IMR-90 (cell line): ENCODE results near the gene AKT3. TPM values are rescaled to one million over a fixed set of nuclear protein-coding genes. Genes with fewer than 3 reads are reported as not detected.

Experiments used
- ATAC-seq: fragments of 200-7000 bp; cut with Tn5 transposase; 2 replicates; pipeline ENCODE4 v1.9.1; 2020; ENCODE audit warnings: low read depth, mild to moderate bottlenecking, moderate library complexity
- BruUV-seq: library from RNA; stranded (reverse); fragments of 400-500 nt; replicated peaks from 2 replicates; lab custom pipeline; 2021; lab: Mats Ljungman, UMichigan
- CTCF ChIA-PET: fragments of 300-600 bp; formaldehyde crosslinking; extraction: SDS; loops from one replicate; lab custom pipeline; 2021; ENCODE audit warnings: antibody characterized with exemption; lab: Yijun Ruan, JAX
- POLR2A ChIA-PET: fragments of 300-600 bp; sonication (Branson Sonifier 250); formaldehyde crosslinking; loops from one replicate; lab custom pipeline; 2022; ENCODE audit warnings: antibody characterized with exemption; ENCODE audit not compliant: unreplicated experiment; lab: Charles Lee
- DNase-seq: peaks from one replicate; pipeline ENCODE4 v3.0.0; 2013
- H2AFZ ChIP-seq: replicated peaks from 2 replicates; pipeline ENCODE3; 2013; ENCODE audit warnings: low read length, mild to moderate bottlenecking; ENCODE audit not compliant: poor library complexity
- H2AK5ac ChIP-seq: 2 replicates; pipeline ENCODE4 v1.6.1; 2013; ENCODE audit warnings: low read depth, low read length, inconsistent platforms
- H2AK9ac ChIP-seq: replicated peaks from 2 replicates; pipeline ENCODE3; 2013; ENCODE audit warnings: mild to moderate bottlenecking, low read depth, low read length, moderate library complexity; ENCODE audit not compliant: poor library complexity
- H2BK120ac ChIP-seq: 2 replicates; pipeline ENCODE4 v1.6.1; 2013; ENCODE audit warnings: low read depth, low read length, inconsistent platforms
- H2BK15ac ChIP-seq: 3 replicates; pipeline ENCODE4 v1.6.1; 2013; ENCODE audit warnings: low read depth, low read length, inconsistent platforms
- H2BK20ac ChIP-seq: 2 replicates; pipeline ENCODE4 v1.6.1; 2013; ENCODE audit warnings: low read depth, mild to moderate bottlenecking, inconsistent platforms, low read length, moderate library complexity
- H2BK5ac ChIP-seq: 2 replicates; pipeline ENCODE4 v1.6.1; 2013; ENCODE audit warnings: mild to moderate bottlenecking, low read depth, low read length, inconsistent platforms; ENCODE audit not compliant: poor library complexity, severe bottlenecking
- H3K14ac ChIP-seq: replicated peaks from 2 replicates; pipeline ENCODE4 v1.6.1; 2013; ENCODE audit warnings: low read depth, low read length, inconsistent platforms
- H3K18ac ChIP-seq: 2 replicates; pipeline ENCODE4 v1.6.1; 2013; ENCODE audit warnings: low read depth, low read length, control low read depth
- H3K23ac ChIP-seq: 2 replicates; pipeline ENCODE4 v1.6.1; 2013; ENCODE audit warnings: low read depth, low read length, inconsistent platforms
- H3K27ac ChIP-seq: 2 replicates; pipeline ENCODE4 v1.5.1; 2013; ENCODE audit warnings: mild to moderate bottlenecking, control low read depth, low read length; ENCODE audit not compliant: insufficient read depth
- H3K27me3 ChIP-seq: 2 replicates; pipeline ENCODE4 v1.6.1; 2013; ENCODE audit warnings: low read length; ENCODE audit not compliant: control insufficient read depth, insufficient read depth
- H3K36me3 ChIP-seq: 2 replicates; pipeline ENCODE4 v1.6.1; 2013; ENCODE audit warnings: low read length, mixed read lengths; ENCODE audit not compliant: control insufficient read depth, insufficient read depth
- H3K4ac ChIP-seq: 2 replicates; pipeline ENCODE4 v1.6.1; 2013; ENCODE audit warnings: low read depth, low read length, inconsistent platforms
- H3K4me1 ChIP-seq: 2 replicates; pipeline ENCODE4 v1.6.1; 2013; ENCODE audit warnings: low read length, mixed read lengths; ENCODE audit not compliant: control insufficient read depth, insufficient read depth
- H3K4me2 ChIP-seq: 2 replicates; pipeline ENCODE4 v1.6.1; 2013; ENCODE audit warnings: low read depth, mild to moderate bottlenecking, control low read depth, low read length, moderate library complexity
- H3K4me3 ChIP-seq: 2 replicates; pipeline ENCODE4 v1.5.1; 2013; ENCODE audit warnings: low read depth, mild to moderate bottlenecking, control low read depth, low read length, moderate library complexity; ENCODE audit not compliant: insufficient read depth
- H3K56ac ChIP-seq: 2 replicates; pipeline ENCODE4 v1.6.1; 2013; ENCODE audit warnings: low read length, inconsistent platforms; ENCODE audit not compliant: insufficient read depth; ENCODE audit errors: extremely low read depth
- H3K79me1 ChIP-seq, 2 experiments: 2 replicates each; pipeline ENCODE4 v1.6.1; 2013; ENCODE audit warnings: low read length in 2 of 2, inconsistent platforms in 1 of 2, low read depth in 1 of 2
- H3K9ac ChIP-seq: 2 replicates; pipeline ENCODE4 v1.6.1; 2013; ENCODE audit warnings: low read depth, low read length, control low read depth
- H3K9me1 ChIP-seq: 2 replicates; pipeline ENCODE4 v1.6.1; 2013; ENCODE audit warnings: low read length, inconsistent platforms; ENCODE audit not compliant: insufficient read depth
- H3K9me3 ChIP-seq: 2 replicates; pipeline ENCODE4 v1.6.1; 2013; ENCODE audit warnings: low read length; ENCODE audit not compliant: control insufficient read depth, insufficient read depth
- H4K20me1 ChIP-seq: 2 replicates; pipeline ENCODE4 v1.6.1; 2013; ENCODE audit warnings: low read length, inconsistent platforms; ENCODE audit not compliant: insufficient read depth
- H4K5ac ChIP-seq: 2 replicates; pipeline ENCODE4 v1.6.1; 2013; ENCODE audit warnings: mild to moderate bottlenecking, low read depth, low read length, control low read depth
- H4K8ac ChIP-seq, 2 experiments: 2 replicates each; pipeline ENCODE4 v1.6.1; 2013; ENCODE audit warnings: low read depth in 2 of 2, low read length in 2 of 2, control low read depth in 1 of 2, inconsistent platforms in 1 of 2
- H4K91ac ChIP-seq: 2 replicates; pipeline ENCODE4 v1.6.1; 2013; ENCODE audit warnings: low read depth, low read length, inconsistent platforms; ENCODE audit not compliant: insufficient read depth
- BHLHE40 ChIP-seq: fragments of 150-350 bp; IDR thresholded peaks from 2 replicates; pipeline ENCODE4 v1.6.1; 2016; ENCODE audit warnings: mild to moderate bottlenecking, low read depth, low read length
- CEBPB ChIP-seq: IDR thresholded peaks from 2 replicates; pipeline ENCODE4 v1.6.1; 2012; ENCODE audit warnings: low read depth, low read length, improper control_type of control experiment
- CHD1 ChIP-seq: IDR thresholded peaks from 2 replicates; pipeline ENCODE4 v1.6.1; 2012; ENCODE audit warnings: low read depth, low read length, improper control_type of control experiment
- FOS ChIP-seq: fragments of 150-350 bp; IDR thresholded peaks from 2 replicates; pipeline ENCODE4 v1.6.1; 2016; ENCODE audit warnings: low read depth, low read length
- MAFK ChIP-seq: IDR thresholded peaks from 2 replicates; pipeline ENCODE4 v1.6.1; 2012; ENCODE audit warnings: low read depth, low read length, improper control_type of control experiment
- MAZ ChIP-seq: IDR thresholded peaks from 2 replicates; pipeline ENCODE4 v1.6.1; 2012; ENCODE audit warnings: low read depth, mild to moderate bottlenecking, low read length, improper control_type of control experiment, moderate library complexity, borderline replicate concordance
- MXI1 ChIP-seq: IDR thresholded peaks from 2 replicates; pipeline ENCODE4 v1.6.1; 2012; ENCODE audit warnings: low read depth, mild to moderate bottlenecking, low read length, moderate library complexity, borderline replicate concordance
- NFE2L2 ChIP-seq: fragments of 150-350 bp; IDR thresholded peaks from 2 replicates; pipeline ENCODE4 v1.6.1; 2016; ENCODE audit warnings: low read depth, mild to moderate bottlenecking, low read length
- POLR2A ChIP-seq: IDR thresholded peaks from 2 replicates; pipeline ENCODE4 v1.6.1; 2012; ENCODE audit warnings: mild to moderate bottlenecking, low read depth, low read length
- RAD21 ChIP-seq: IDR thresholded peaks from 2 replicates; pipeline ENCODE4 v1.6.1; 2012; ENCODE audit warnings: low read length, improper control_type of control experiment
- RCOR1 ChIP-seq: IDR thresholded peaks from 2 replicates; pipeline ENCODE4 v1.6.1; 2012; ENCODE audit warnings: mild to moderate bottlenecking, low read length, improper control_type of control experiment; ENCODE audit not compliant: insufficient replicate concordance
- RFX5 ChIP-seq: IDR thresholded peaks from 2 replicates; pipeline ENCODE4 v1.8.0; 2012; ENCODE audit warnings: low read depth, mild to moderate bottlenecking, low read length, moderate library complexity
- SMC3 ChIP-seq: fragments of 150-350 bp; IDR thresholded peaks from 2 replicates; pipeline ENCODE4 v1.6.1; 2016; ENCODE audit warnings: low read depth, mild to moderate bottlenecking, antibody characterized with exemption, low read length, moderate library complexity
- WGBS, 2 experiments: methylation state at CpG; one replicate each; pipeline versions ENCODE4 v1.1.5 to v1.1.7; 2013; ENCODE audit warnings: missing lambda C conversion rate in 2 of 2; ENCODE audit not compliant: insufficient read length in 1 of 2; ENCODE audit errors: extremely low coverage in 2 of 2; 5-methylcytosine and 5-hydroxymethylcytosine counted together
- dilution Hi-C: fragments of 300-500 bp; cut with HindIII; formaldehyde crosslinking; loops from one replicate; pipeline ENCODE4 v1.14.3; 2018; ENCODE audit warnings: low sequenced_read_pairs; ENCODE audit not compliant: unreplicated experiment
- in situ Hi-C: fragments of 300-500 bp; cut with MboI; formaldehyde crosslinking; loops from 3 replicates; pipeline ENCODE4 v1.14.3; 2019; ENCODE audit warnings: low sequenced_read_pairs, inconsistent platforms, mixed read lengths
- intact Hi-C: fragments of 100-400 bp; cut with micrococcal nuclease; formaldehyde crosslinking; loops from 2 replicates; pipeline ENCODE4 v1.10.0; 2022
- polyA plus RNA-seq, 3 experiments: library from polyadenylated mRNA; depleted of rRNA; stranded (reverse); fragments of >200 nt; gene quantifications; 2 replicates each; pipeline ENCODE4 v1.2.3, GENCODE V29; 2012; ENCODE audit warnings: low replicate concordance in 1 of 3
- total RNA-seq: library from RNA; depleted of rRNA; stranded (reverse); fragments of >200 nt; gene quantifications from 2 replicates; pipeline ENCODE4 v1.2.3, GENCODE V29; 2012
- TF ChIP-seq, protein P1 (sequence below): fragments of 150-350 bp; IDR thresholded peaks from 2 replicates; pipeline ENCODE4 v1.6.1; 2017; ENCODE audit warnings: mild to moderate bottlenecking, antibody characterized with exemption, low read length, low read depth
- TF ChIP-seq, protein P2 (sequence below): fragments of 150-350 bp; IDR thresholded peaks from 2 replicates; pipeline ENCODE4 v1.6.1; 2016; ENCODE audit warnings: low read depth, mild to moderate bottlenecking, low read length, moderate library complexity, borderline replicate concordance
- TF ChIP-seq, protein P3 (sequence below): conservative IDR thresholded peaks from 2 replicates; pipeline ENCODE4 v1.5.1; 2012; ENCODE audit warnings: mild to moderate bottlenecking, low read depth, low read length, improper control_type of control experiment

AKT3 gene
- total and polyA plus RNA-seq, 2 of the 4 experiments (the other 2 are of a cell fraction), result 15.2 to 19.4 TPM

DNA sequence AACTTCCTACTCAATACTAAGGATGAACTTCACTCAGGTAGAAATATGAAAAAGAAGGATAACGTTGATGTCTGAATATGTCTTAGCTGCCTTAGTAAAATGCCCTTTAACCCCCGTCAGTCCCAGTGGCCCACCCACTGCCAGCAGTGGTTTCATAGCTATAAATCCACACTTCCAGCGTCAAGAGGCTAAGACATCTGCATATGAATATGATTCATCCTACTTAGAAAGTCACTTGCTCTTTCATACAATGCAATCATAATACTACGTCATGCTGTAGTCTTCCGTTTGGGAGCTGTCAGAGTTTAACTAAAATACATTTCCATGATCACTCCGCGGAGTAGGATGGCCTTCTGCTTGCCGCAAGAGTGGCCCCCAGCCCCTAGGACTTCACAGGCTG lies 346.9 kb downstream of the AKT3 start:
- H3K18ac ChIP-seq, result no peak overlapping the region
- no peak overlapping the region for H3K56ac ChIP-seq
- ATAC-seq (no peak), DNase-seq (no peak)
- H3K4me2 ChIP-seq, result no peak overlapping the region
- intact Hi-C loops (no loop called here), dilution Hi-C loops (no loop called here), in situ Hi-C loops (no loop called here)
- H3K14ac ChIP-seq, result no peak overlapping the region
- 90% methylated on average over 2 of the region's 8 CpGs; no CpG with 5 or more reads in 1 of the 2 experiments for WGBS, 2 experiments
- H3K4me3 ChIP-seq, result no peak overlapping the region
- no peaks in the 10 kb centered on the region; a peak in 1 of 4 replicates for H3K79me1 ChIP-seq
- no peak overlapping the region for H4K5ac ChIP-seq
- H2BK15ac ChIP-seq, result no peak overlapping the region
- no peaks in the 10 kb centered on the region for H3K9me3 ChIP-seq
- no peaks in the 10 kb centered on the region for H3K27me3 ChIP-seq
- no peak overlapping the region for H3K27ac ChIP-seq
- no TSS peak for BruUV-seq
- H2AK9ac ChIP-seq, result no peak overlapping the region
- no peak overlapping the region for H2AK5ac ChIP-seq
- ChIA-PET POLR2A (interaction anchor here (0.6 kb wide), 1 partner anchor 1791 kb away, joined by 3 read pairs; no protein-coding TSS in a partner anchor), CTCF (interaction anchor here (0.6 kb wide), 1 partner anchor 11 kb away, joined by 4 read pairs; no protein-coding TSS in a partner anchor)
- no peak overlapping the region for H3K9ac ChIP-seq
- no peak overlapping the region for H3K23ac ChIP-seq
- peaks cover 3% of the 10 kb centered on the region for H3K9me1 ChIP-seq
- H4K91ac ChIP-seq, result no peak overlapping the region
- H2BK120ac ChIP-seq, result no peak overlapping the region
- H2BK20ac ChIP-seq, result no peak overlapping the region
- H4K8ac ChIP-seq, result no peak overlapping the region
- H4K20me1 ChIP-seq, result no peaks in the 10 kb centered on the region
- TF ChIP-seq CEBPB (no peak), RAD21 (no peak), POLR2A (no peak), RCOR1 (no peak), SMC3 (no peak), MAZ (no peak), BHLHE40 (no peak), FOS (no peak), CHD1 (no peak), MXI1 (no peak), MAFK (no peak), NFE2L2 (no peak), RFX5 (no peak)
- TF ChIP-seq, protein P1, sequence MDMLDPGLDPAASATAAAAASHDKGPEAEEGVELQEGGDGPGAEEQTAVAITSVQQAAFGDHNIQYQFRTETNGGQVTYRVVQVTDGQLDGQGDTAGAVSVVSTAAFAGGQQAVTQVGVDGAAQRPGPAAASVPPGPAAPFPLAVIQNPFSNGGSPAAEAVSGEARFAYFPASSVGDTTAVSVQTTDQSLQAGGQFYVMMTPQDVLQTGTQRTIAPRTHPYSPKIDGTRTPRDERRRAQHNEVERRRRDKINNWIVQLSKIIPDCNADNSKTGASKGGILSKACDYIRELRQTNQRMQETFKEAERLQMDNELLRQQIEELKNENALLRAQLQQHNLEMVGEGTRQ, result no peak
- TF ChIP-seq, protein P2, sequence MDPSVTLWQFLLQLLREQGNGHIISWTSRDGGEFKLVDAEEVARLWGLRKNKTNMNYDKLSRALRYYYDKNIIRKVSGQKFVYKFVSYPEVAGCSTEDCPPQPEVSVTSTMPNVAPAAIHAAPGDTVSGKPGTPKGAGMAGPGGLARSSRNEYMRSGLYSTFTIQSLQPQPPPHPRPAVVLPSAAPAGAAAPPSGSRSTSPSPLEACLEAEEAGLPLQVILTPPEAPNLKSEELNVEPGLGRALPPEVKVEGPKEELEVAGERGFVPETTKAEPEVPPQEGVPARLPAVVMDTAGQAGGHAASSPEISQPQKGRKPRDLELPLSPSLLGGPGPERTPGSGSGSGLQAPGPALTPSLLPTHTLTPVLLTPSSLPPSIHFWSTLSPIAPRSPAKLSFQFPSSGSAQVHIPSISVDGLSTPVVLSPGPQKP, result no peak
- TF ChIP-seq, protein P3, sequence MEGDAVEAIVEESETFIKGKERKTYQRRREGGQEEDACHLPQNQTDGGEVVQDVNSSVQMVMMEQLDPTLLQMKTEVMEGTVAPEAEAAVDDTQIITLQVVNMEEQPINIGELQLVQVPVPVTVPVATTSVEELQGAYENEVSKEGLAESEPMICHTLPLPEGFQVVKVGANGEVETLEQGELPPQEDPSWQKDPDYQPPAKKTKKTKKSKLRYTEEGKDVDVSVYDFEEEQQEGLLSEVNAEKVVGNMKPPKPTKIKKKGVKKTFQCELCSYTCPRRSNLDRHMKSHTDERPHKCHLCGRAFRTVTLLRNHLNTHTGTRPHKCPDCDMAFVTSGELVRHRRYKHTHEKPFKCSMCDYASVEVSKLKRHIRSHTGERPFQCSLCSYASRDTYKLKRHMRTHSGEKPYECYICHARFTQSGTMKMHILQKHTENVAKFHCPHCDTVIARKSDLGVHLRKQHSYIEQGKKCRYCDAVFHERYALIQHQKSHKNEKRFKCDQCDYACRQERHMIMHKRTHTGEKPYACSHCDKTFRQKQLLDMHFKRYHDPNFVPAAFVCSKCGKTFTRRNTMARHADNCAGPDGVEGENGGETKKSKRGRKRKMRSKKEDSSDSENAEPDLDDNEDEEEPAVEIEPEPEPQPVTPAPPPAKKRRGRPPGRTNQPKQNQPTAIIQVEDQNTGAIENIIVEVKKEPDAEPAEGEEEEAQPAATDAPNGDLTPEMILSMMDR, result no peak
- H3K4me1 ChIP-seq, result peaks cover 7% of the 10 kb centered on the region
- H2AFZ ChIP-seq, result no peak overlapping the region
- no peak overlapping the region for H3K4ac ChIP-seq
- H3K36me3 ChIP-seq, result peaks cover 3% of the 10 kb centered on the region
- H2BK5ac ChIP-seq, result no peak overlapping the region
